Hypothalamus (tissue), 51 donors: ENCODE measurements around the gene GRAMD1A.

Source experiments
- DNase-seq, 51 donors: peaks; one replicate each; lab custom pipeline; 2025; lab: John Stamatoyannopoulos, UW

Gene GRAMD1A

GRCh38 chr19:35066691-35067563 is 66.8 kb downstream of the GRAMD1A start:
- DNase-seq = peak in 50 of 51 donors; percentile 16 to 94 (median 69)

GRCh38 chr19:35068941-35069634 is 69.0 kb downstream of the GRAMD1A start:
- no peak for DNase-seq

DNA sequence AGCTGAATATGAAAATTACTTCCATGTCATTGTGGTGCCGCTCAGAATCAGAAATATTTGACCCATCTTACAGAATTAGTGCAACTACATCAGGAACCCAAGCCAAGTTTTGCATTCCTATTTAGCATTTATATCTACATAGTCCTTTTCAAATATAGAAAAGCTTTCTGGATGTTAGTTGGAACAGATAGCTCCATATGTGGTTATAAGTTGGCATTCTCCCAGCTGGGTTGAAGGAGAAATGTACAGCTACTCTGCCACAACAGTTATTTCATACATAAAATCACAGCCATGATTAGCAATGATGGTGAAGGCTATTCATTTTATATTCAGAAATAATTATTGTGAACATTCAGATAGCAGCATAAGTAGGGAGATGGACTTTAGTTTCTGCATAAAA is 69.6 kb downstream of the GRAMD1A start:
- DNase-seq = no peak

GRCh38 chr19:35070471-35070870 is 70.3 kb downstream of the GRAMD1A start:
- no peak for DNase-seq

GRCh38 chr19:35073516-35073915 is 73.4 kb downstream of the GRAMD1A start:
- DNase-seq = no peak

- DNase-seq = no peak
Observed at GRCh38 chr19:35073941-35074340, 73.8 kb downstream of the GRAMD1A start.

GRCh38 chr19:35074426-35075201 is 74.5 kb downstream of the GRAMD1A start:
- DNase-seq = no peak

GRCh38 chr19:35075202-35076025 is 75.3 kb downstream of the GRAMD1A start:
- DNase-seq = no peak

DNA sequence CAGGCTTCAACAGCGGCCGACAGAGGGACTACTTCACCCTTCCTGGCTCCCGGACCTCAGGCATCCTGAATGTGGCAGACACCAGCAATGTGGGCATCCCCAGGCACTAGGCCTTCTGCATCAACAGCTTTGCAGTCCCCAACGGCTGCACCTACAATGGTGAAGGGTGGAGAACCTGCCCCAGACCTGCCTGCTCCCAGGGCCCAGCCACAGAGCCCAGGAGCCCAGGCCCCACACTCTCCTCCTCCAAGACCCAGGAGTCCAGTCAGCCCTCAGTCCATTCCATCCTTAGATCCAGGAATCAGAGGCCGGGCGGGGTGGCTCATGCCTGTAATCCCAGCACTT is 75.9 kb downstream of the GRAMD1A start:
- no peak for DNase-seq
